MM.1S (cell line): ENCODE results near the gene RBSN.
A peak's percentile ranks its signal among the peaks of the same experiment; 100 is the strongest.

Experiments
- DNase-seq: peaks from one replicate; pipeline ENCODE4 v3.0.0-alpha.2; 2015
- H2AFZ ChIP-seq: fragments of 300-600 bp; sonication (generic); 2 replicates; pipeline ENCODE4 v1.6.0; 2016; ENCODE audit warnings: antibody characterized with exemption, low read length
- H3F3A ChIP-seq: fragments of 300-600 bp; sonication (generic); 2 replicates; pipeline ENCODE4 v1.6.1; 2016; ENCODE audit warnings: mild to moderate bottlenecking, antibody characterized with exemption, low read length, moderate library complexity, mixed read lengths; ENCODE audit not compliant: insufficient read depth
- H3K27ac ChIP-seq: fragments of 300-600 bp; sonication (generic); 2 replicates; pipeline ENCODE4 v1.5.1; 2016; ENCODE audit warnings: mild to moderate bottlenecking, low read length
- H3K27me3 ChIP-seq: fragments of 300-600 bp; sonication (generic); replicated peaks from 2 replicates; pipeline ENCODE4 v1.6.0; 2016; ENCODE audit warnings: low read length; ENCODE audit not compliant: insufficient read depth
- H3K36me3 ChIP-seq: fragments of 300-600 bp; sonication (generic); replicated peaks from 2 replicates; pipeline ENCODE4 v1.6.1; 2016; ENCODE audit warnings: mild to moderate bottlenecking, low read length, mixed read lengths; ENCODE audit not compliant: insufficient read depth
- H3K4me1 ChIP-seq: fragments of 300-600 bp; sonication (generic); 2 replicates; pipeline ENCODE4 v1.6.1; 2016; ENCODE audit warnings: low read length, mixed read lengths
- H3K4me2 ChIP-seq: fragments of 300-600 bp; sonication (generic); 2 replicates; pipeline ENCODE4 v1.6.0; 2016; ENCODE audit warnings: low read depth, low read length
- H3K4me3 ChIP-seq: fragments of 300-600 bp; sonication (generic); 2 replicates; pipeline ENCODE4 v1.5.1; 2016; ENCODE audit warnings: low read length, mixed read lengths
- H3K79me2 ChIP-seq: fragments of 300-600 bp; sonication (generic); 2 replicates; pipeline ENCODE4 v1.6.1; 2016; ENCODE audit warnings: mixed run types, low read length, mixed read lengths
- H3K9ac ChIP-seq: fragments of 300-600 bp; sonication (generic); 2 replicates; pipeline ENCODE4 v1.6.1; 2016; ENCODE audit warnings: low read length, mixed read lengths
- H3K9me2 ChIP-seq: fragments of 300-600 bp; sonication (generic); replicated peaks from 2 replicates; pipeline ENCODE4 v1.6.1; 2016; ENCODE audit warnings: mild to moderate bottlenecking, low read length, mixed read lengths; ENCODE audit not compliant: insufficient read depth
- H3K9me3 ChIP-seq: fragments of 300-600 bp; sonication (generic); replicated peaks from 2 replicates; pipeline ENCODE4 v1.6.1; 2016; ENCODE audit warnings: mild to moderate bottlenecking, low read length, mixed read lengths; ENCODE audit not compliant: insufficient read depth
- H4K20me1 ChIP-seq: fragments of 300-600 bp; sonication (generic); 2 replicates; pipeline ENCODE4 v1.6.1; 2016; ENCODE audit warnings: mild to moderate bottlenecking, low read length, moderate library complexity, mixed read lengths; ENCODE audit not compliant: insufficient read depth
- EZH2 ChIP-seq: fragments of 300-600 bp; sonication (generic); optimal IDR thresholded peaks from 2 replicates; pipeline ENCODE3; 2017; ENCODE audit warnings: low read depth, mild to moderate bottlenecking, antibody characterized with exemption, low read length, mixed read lengths
- EZH2phosphoT487 ChIP-seq: fragments of 300-600 bp; sonication (generic); IDR thresholded peaks from 2 replicates; pipeline ENCODE4 v1.6.1; 2018; ENCODE audit warnings: antibody characterized with exemption, low read length
- TF ChIP-seq, protein P1 (sequence below): fragments of 300-600 bp; sonication (generic); IDR thresholded peaks from 2 replicates; pipeline ENCODE4 v1.5.1; 2016; ENCODE audit warnings: antibody characterized with exemption, low read length, mixed read lengths

The RBSN gene

GRCh38 chr3:15097891-15098290 lies 1.1 kb downstream of the RBSN start:
- H3K9me2 ChIP-seq, result no peaks in the 10 kb centered on the region
- H3K79me2 ChIP-seq, result peaks cover 29% of the 10 kb centered on the region
- H3F3A ChIP-seq, result no peaks in the 10 kb centered on the region
- TF ChIP-seq, protein P1, sequence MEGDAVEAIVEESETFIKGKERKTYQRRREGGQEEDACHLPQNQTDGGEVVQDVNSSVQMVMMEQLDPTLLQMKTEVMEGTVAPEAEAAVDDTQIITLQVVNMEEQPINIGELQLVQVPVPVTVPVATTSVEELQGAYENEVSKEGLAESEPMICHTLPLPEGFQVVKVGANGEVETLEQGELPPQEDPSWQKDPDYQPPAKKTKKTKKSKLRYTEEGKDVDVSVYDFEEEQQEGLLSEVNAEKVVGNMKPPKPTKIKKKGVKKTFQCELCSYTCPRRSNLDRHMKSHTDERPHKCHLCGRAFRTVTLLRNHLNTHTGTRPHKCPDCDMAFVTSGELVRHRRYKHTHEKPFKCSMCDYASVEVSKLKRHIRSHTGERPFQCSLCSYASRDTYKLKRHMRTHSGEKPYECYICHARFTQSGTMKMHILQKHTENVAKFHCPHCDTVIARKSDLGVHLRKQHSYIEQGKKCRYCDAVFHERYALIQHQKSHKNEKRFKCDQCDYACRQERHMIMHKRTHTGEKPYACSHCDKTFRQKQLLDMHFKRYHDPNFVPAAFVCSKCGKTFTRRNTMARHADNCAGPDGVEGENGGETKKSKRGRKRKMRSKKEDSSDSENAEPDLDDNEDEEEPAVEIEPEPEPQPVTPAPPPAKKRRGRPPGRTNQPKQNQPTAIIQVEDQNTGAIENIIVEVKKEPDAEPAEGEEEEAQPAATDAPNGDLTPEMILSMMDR, result no peak
- TF ChIP-seq EZH2, result no peak
- no peak for TF ChIP-seq EZH2phosphoT487
- 0 out of 2 replicates have a peak overlapping the region, but pooled peaks have one; percentile 76 for H2AFZ ChIP-seq
- H3K9ac ChIP-seq, result peak overlapping the region; percentile 84
- peak; percentile 27 for DNase-seq
- no peaks in the 10 kb centered on the region for H4K20me1 ChIP-seq
- peak overlapping the region; percentile 80; the same call in 1 of the 2 replicates for H3K27ac ChIP-seq
- 0 out of 2 replicates have a peak, but pooled peaks cover 7% of the 10 kb centered on the region for H3K36me3 ChIP-seq
- peak overlapping the region; percentile 95 for H3K4me2 ChIP-seq
- H3K27me3 ChIP-seq, result no peaks in the 10 kb centered on the region
- no peaks in the 10 kb centered on the region for H3K9me3 ChIP-seq
- H3K4me1 ChIP-seq, result peaks cover 7% of the 10 kb centered on the region; the same call in 1 of the 2 replicates
- H3K4me3 ChIP-seq, result peak overlapping the region; percentile 81

DNA sequence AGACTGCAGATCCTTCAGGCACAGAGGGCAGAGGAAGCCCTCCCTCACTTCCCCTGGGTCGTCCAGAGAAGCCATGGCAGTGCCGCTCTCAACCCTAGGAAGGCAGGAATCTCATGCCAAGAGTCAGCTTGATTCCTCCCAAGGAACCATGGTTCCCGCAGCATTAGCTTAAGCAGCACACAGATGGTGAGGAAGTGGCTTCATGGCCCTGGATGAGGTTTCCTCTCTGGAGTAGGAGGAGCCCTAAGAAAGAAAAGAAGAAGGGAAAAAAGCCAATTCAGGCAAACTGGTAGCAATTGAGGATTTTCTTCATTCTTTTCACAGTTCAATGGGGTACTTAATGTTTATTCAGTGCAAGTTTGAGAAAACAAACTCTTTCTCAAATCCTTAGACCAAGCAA lies 2.9 kb downstream of the RBSN start:
- Histone ChIP-seq H3K27me3 (no peaks in the 10 kb centered on the region), H3K36me3 (0 out of 2 replicates have a peak, but pooled peaks cover 7% of the 10 kb centered on the region), H3F3A (no peaks in the 10 kb centered on the region), H3K27ac (no peak overlapping the region), H3K9ac (no peak overlapping the region), H3K4me1 (peaks cover 7% of the 10 kb centered on the region; the same call in 1 of the 2 replicates), H2AFZ (no peak overlapping the region), H3K4me2 (no peak overlapping the region), H3K9me3 (no peaks in the 10 kb centered on the region), H3K4me3 (no peak overlapping the region), H4K20me1 (no peaks in the 10 kb centered on the region), H3K9me2 (no peaks in the 10 kb centered on the region), H3K79me2 (peaks cover 29% of the 10 kb centered on the region)
- TF ChIP-seq, protein P1, result no peak
- no peak for TF ChIP-seq EZH2
- no peak for DNase-seq

GRCh38 chr3:15094187-15094875 lies 4.6 kb downstream of the RBSN start:
- Histone ChIP-seq H3K9ac (no peak overlapping the region), H3K27me3 (no peaks in the 10 kb centered on the region), H3K79me2 (peaks cover 29% of the 10 kb centered on the region), H3K9me2 (no peaks in the 10 kb centered on the region), H3K4me1 (peaks cover 7% of the 10 kb centered on the region; the same call in 1 of the 2 replicates), H3K9me3 (no peaks in the 10 kb centered on the region), H3F3A (no peaks in the 10 kb centered on the region), H3K27ac (no peak overlapping the region), H3K36me3 (0 out of 2 replicates have a peak, but pooled peaks cover 11% of the 10 kb centered on the region), H4K20me1 (no peaks in the 10 kb centered on the region), H2AFZ (no peak overlapping the region), H3K4me2 (no peak overlapping the region), H3K4me3 (no peak overlapping the region)
- no peak for DNase-seq
- TF ChIP-seq EZH2phosphoT487 (no peak), EZH2 (no peak)
- TF ChIP-seq, protein P1, result no peak
